HG03571 (cell line): ENCODE measurements around the gene BMP2K.

Experiments
- ATAC-seq: cut with Tn5 transposase; IDR thresholded peaks from one replicate; pipeline ENCODE4 v1.9.1; 2021; ENCODE audit not compliant: unreplicated experiment

BMP2K gene

GRCh38 chr4:78763763-78764387, 12.3 kb upstream of the BMP2K start:
- ATAC-seq, result no peak

- no peak for ATAC-seq
Measured at GRCh38 chr4:78764498-78764961, 11.6 kb upstream of the BMP2K start.

GRCh38 chr4:78765432-78766006, 10.6 kb upstream of the BMP2K start:
- ATAC-seq, result no peak

GRCh38 chr4:78766026-78766425, 10.1 kb upstream of the BMP2K start:
- ATAC-seq, result no peak

- peak; percentile 89 for ATAC-seq
Measured at GRCh38 chr4:78766650-78767049, 9.5 kb upstream of the BMP2K start.

- ATAC-seq, result peak; percentile 56
Measured at GRCh38 chr4:78767350-78767749, 8.8 kb upstream of the BMP2K start.

- no peak for ATAC-seq
Measured at GRCh38 chr4:78768452-78769180, 7.5 kb upstream of the BMP2K start.

- ATAC-seq, result no peak
Measured at GRCh38 chr4:78770091-78770642, 6.0 kb upstream of the BMP2K start.

- no peak for ATAC-seq
Measured at GRCh38 chr4:78772526-78773091, 3.5 kb upstream of the BMP2K start.

- ATAC-seq, result no peak
Measured at GRCh38 chr4:78774417-78774816, 1.7 kb upstream of the BMP2K start.

GRCh38 chr4:78775303-78776078, 659 bp upstream of the BMP2K start:
- ATAC-seq, result peak; percentile 43

GRCh38 chr4:78776729-78777575, 802 bp downstream of the BMP2K start:
- peak; percentile 22 for ATAC-seq

GRCh38 chr4:78777576-78777940, 1.4 kb downstream of the BMP2K start:
- ATAC-seq, result no peak

GRCh38 chr4:78778530-78778929, 2.4 kb downstream of the BMP2K start:
- ATAC-seq, result no peak

GRCh38 chr4:78779280-78779679, 3.1 kb downstream of the BMP2K start:
- no peak for ATAC-seq

GRCh38 chr4:78780093-78780492, 3.9 kb downstream of the BMP2K start:
- ATAC-seq, result no peak

GRCh38 chr4:78781139-78781538, 5.0 kb downstream of the BMP2K start:
- no peak for ATAC-seq

- ATAC-seq, result no peak
Measured at GRCh38 chr4:78781924-78782323, 5.8 kb downstream of the BMP2K start.

- ATAC-seq, result no peak
Measured at GRCh38 chr4:78784236-78784865, 8.2 kb downstream of the BMP2K start.
